ENCODE results near the gene EIF5AL1.

The EIF5AL1 gene

DNA sequence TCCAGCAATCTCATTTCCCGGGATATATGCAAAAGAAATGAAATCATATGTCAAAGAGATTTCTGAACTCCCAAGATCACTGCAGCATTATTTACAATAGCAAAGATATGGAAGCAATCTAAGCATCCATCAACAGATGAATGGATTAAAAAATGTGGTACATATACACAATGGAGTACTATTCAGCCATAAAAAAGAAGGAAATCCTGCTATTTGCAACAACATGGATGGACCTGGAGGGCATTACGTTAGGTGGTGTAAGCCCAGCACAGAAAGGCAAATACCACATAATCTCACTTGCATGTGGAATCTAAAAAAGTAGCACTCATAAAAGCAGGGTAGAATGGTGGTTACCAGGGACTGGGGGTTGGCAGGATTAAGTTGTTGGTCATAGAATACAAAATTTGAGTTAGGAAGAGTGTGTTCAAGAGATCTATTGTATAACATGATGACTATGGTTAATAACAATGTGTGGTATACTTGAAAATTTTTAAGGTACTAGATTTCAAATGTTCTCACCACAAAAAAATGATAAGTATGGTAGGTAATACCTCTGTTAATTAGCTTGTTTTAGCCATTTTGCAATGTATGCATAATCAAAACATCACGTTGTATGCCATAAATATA is 32.9 kb upstream of the EIF5AL1 start:
- H3K4me3 Mint-ChIP-seq = no peak overlapping the region
- DNase-seq = no peak
- H3K27me3 Mint-ChIP-seq = peaks cover 16% of the 10 kb centered on the region
- H3K9me3 Mint-ChIP-seq = no peaks in the 10 kb centered on the region
- H3K36me3 Mint-ChIP-seq (ENCODE audit: low read depth) = no peaks in the 10 kb centered on the region
- peaks cover 2% of the 10 kb centered on the region for H3K4me1 Mint-ChIP-seq (ENCODE audit: low read depth)
- H3K27ac Mint-ChIP-seq = no peak overlapping the region

DNA sequence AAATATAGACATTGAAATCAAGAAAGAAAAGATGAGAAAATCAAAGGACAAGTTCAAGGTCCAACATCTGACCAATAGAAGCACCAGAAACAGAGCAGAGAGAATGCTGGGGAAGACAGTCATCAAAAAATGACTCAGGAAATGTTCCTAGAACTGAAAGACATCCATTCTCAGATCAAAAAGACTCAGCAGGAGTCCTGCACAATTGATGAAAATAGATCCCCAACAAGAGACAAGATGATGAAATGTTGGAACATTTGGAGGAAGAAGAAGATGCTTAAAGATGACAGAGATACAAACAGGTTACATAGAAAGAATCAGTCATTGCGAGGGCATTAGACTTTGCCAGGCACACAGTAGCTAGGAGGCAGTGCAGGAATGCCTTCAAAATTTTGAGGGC is 30.0 kb upstream of the EIF5AL1 start:
- Mint-ChIP-seq H3K36me3 (ENCODE audit: low read depth) (no peaks in the 10 kb centered on the region), H3K4me3 (no peak overlapping the region), H3K27me3 (peaks cover 9% of the 10 kb centered on the region), H3K27ac (no peak overlapping the region), H3K4me1 (ENCODE audit: low read depth) (peaks cover 2% of the 10 kb centered on the region), H3K9me3 (no peaks in the 10 kb centered on the region)
- DNase-seq = no peak

DNA sequence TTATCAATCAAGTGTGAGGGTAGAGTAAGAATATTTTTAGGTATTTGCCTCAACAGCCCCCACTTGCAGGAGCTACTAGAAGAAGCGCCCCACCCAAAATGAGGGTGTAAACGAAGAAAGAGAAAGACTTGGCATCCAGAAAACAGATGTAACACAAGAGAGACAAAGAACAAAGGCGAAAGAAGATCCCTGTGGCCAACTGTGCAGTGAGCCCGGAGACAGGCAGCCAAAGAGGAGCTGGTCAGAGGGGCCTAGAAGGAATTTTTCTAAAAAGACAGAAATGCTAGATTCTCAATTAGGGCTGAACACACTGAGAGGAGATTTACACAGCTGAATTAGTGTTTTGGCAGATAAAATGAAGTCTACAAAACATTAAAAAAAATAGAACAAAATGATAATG is 29.6 kb upstream of the EIF5AL1 start:
- H3K27me3 Mint-ChIP-seq = peaks cover 5% of the 10 kb centered on the region
- no peak overlapping the region for H3K4me3 Mint-ChIP-seq
- DNase-seq = no peak
- H3K9me3 Mint-ChIP-seq = no peaks in the 10 kb centered on the region
- peaks cover 2% of the 10 kb centered on the region for H3K4me1 Mint-ChIP-seq (ENCODE audit: low read depth)
- H3K36me3 Mint-ChIP-seq (ENCODE audit: low read depth) = no peaks in the 10 kb centered on the region
- H3K27ac Mint-ChIP-seq = no peak overlapping the region

DNA sequence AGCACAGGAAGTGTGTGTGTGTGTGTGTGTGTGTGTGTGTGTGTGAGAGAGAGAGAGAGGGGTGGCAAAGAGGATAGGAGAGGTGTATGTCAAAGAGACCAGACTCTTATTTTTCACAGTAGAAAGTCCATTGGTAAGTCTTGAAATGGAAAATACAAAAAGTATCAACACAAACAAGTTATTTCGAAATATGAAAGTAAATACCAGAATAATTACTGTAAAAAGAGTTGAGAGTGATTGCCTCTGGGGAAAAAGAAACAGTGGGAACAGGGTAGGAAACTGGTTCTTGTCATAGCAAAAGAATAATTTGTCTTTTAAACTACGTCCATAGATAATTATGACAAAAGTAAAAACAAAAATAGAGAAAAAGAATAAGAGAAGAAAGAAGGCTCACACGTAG is 29.0 kb upstream of the EIF5AL1 start:
- DNase-seq = no peak
- Mint-ChIP-seq H3K9me3 (no peaks in the 10 kb centered on the region), H3K4me1 (ENCODE audit: low read depth) (peaks cover 2% of the 10 kb centered on the region), H3K27ac (no peak overlapping the region), H3K36me3 (ENCODE audit: low read depth) (no peaks in the 10 kb centered on the region), H3K4me3 (no peak overlapping the region), H3K27me3 (peaks cover 5% of the 10 kb centered on the region)

DNA sequence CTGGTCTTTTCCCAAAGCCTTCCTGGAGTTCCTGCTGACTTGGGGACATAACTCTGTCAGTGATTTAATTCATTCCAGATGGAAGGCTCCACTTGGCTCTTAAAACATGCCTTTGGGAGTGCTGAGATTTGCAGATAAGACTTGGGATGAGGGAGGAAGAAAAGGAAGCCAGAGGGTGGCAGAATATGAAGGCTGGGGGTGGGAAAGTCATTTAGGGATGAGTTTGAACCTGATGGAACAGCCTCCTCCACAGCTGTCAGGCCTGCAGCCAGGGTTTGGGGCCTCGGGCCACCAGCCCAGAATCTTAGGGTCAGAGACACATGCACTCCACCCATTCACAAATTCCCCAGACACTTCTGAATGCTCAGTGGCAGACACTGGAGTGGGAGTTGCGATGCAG is 28.4 kb upstream of the EIF5AL1 start:
- Mint-ChIP-seq H3K4me1 (ENCODE audit: low read depth) (peaks cover 2% of the 10 kb centered on the region), H3K27me3 (peaks cover 5% of the 10 kb centered on the region), H3K36me3 (ENCODE audit: low read depth) (no peaks in the 10 kb centered on the region), H3K27ac (no peak overlapping the region), H3K9me3 (no peaks in the 10 kb centered on the region), H3K4me3 (no peak overlapping the region)
- no peak for DNase-seq

DNA sequence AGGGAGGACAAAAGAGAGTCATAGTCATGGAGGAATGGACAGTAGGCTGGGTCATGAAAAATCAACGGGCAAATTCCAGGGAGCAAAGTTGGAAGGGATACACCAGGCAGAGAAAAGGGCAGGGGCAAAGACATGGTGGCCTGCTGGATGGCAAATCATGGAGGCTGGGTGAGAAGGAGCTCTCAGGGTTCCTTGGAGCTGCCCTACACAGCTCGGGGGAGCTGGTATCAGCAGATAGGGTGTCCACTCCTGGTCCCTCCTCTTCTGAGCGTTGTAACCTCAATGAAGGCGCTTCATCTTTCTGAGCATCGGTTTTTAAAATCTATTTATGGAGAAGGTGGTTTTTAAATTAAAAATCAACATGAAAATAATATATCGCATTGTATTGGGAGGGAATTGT is 27.9 kb upstream of the EIF5AL1 start:
- no peak overlapping the region for H3K27ac Mint-ChIP-seq

DNA sequence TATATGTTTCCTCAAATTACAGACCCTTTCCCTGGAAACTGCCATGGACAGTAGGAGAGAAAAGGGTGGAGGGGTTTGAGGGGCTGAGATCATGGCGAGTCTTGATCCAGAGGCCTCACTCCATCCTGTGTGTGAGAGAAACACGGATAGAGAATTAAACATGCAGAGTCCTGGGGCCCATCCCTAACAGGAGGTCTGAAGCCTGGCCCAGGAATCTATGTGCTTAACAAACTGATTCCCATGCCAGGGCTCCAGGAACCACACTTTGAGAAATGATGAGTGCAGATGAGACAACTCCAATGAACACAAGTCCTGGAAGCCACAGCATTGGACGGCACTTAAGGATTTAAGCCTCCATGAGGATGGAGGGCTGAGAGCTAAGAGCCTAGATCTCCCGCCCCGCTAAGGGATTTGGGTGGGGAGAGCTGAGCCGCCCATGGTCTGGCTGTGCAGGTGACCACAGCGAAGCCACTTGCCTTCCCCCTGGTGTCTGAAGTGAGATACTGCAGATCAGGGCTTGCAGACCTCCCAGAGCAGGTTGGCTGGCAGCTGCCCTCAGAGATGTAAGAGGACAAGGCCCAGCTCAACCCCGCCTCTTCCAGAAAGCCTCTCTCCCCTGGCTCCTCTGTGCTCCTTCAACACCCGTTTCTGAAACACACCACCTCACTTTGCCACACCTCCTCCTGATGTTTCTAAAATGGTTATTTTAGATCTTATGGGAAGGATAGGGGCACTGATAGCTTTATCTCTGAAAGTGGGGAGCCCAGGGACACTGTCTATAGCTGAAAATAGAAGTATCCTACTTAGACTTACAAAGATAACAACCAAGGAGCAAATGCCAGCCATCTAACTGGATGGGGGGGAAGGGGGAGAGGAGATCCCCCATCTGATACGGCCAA is 24.8 kb upstream of the EIF5AL1 start:
- Mint-ChIP-seq H3K27ac (no peak overlapping the region), H3K4me1 (ENCODE audit: low read depth) (no peaks in the 10 kb centered on the region), H3K27me3 (no peaks in the 10 kb centered on the region), H3K9me3 (no peaks in the 10 kb centered on the region), H3K4me3 (no peak overlapping the region), H3K36me3 (ENCODE audit: low read depth) (no peaks in the 10 kb centered on the region)
- DNase-seq = peak; percentile 42

More for the DNA sequence above, 27.9 kb upstream of the EIF5AL1 start:
- peaks cover under 1% of the 10 kb centered on the region for H3K27me3 Mint-ChIP-seq
- no peaks in the 10 kb centered on the region for H3K9me3 Mint-ChIP-seq
- no peaks in the 10 kb centered on the region for H3K36me3 Mint-ChIP-seq (ENCODE audit: low read depth)
- no peak overlapping the region for H3K4me3 Mint-ChIP-seq
- no peak for DNase-seq
- H3K4me1 Mint-ChIP-seq (ENCODE audit: low read depth) = peaks cover 2% of the 10 kb centered on the region

DNA sequence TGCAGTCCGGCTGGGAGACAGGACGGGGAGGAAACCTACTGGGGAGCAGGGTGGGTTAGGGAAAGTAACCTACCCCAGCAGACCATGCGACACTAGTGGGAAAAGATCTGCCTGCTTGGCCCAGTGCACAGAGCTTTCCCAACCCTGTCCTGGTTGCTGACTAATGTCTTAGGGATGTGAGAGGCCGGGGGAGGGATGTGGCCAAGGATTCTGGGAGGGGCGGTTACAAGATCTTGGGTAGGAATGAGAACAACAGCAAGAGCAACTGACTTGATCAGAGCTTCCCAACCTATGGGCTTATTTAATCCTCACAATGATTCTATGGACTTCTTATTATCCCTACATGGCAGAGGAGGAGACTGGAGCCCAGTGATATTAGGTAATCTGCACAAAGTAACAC is 24.0 kb upstream of the EIF5AL1 start:
- Mint-ChIP-seq H3K27ac (no peak overlapping the region), H3K9me3 (no peaks in the 10 kb centered on the region), H3K36me3 (ENCODE audit: low read depth) (no peaks in the 10 kb centered on the region), H3K4me3 (no peak overlapping the region), H3K4me1 (ENCODE audit: low read depth) (no peaks in the 10 kb centered on the region), H3K27me3 (no peaks in the 10 kb centered on the region)
- no peak for DNase-seq

DNA sequence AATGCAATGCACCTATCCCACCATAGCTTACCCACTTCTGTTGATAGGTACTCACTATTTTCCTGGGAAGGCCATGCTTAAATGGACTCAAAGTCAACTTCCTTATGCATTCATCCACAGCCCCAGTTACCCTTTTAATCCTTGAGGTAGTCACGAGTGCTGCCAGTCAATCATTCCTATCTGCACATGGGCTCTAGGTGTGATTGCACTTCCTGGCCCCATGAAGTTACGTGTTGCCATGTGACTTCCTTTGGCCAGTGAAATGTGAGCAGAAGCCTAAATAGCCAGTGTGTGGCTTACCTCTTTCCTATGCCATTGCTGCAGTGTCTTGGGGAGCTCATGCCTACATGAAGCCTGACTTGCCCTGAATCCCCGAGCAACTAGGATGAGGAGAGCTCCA is 23.5 kb upstream of the EIF5AL1 start:
- Mint-ChIP-seq H3K9me3 (no peaks in the 10 kb centered on the region), H3K4me3 (no peak overlapping the region), H3K27me3 (no peaks in the 10 kb centered on the region), H3K36me3 (ENCODE audit: low read depth) (no peaks in the 10 kb centered on the region), H3K4me1 (ENCODE audit: low read depth) (no peaks in the 10 kb centered on the region), H3K27ac (no peak overlapping the region)
- no peak for DNase-seq

DNA sequence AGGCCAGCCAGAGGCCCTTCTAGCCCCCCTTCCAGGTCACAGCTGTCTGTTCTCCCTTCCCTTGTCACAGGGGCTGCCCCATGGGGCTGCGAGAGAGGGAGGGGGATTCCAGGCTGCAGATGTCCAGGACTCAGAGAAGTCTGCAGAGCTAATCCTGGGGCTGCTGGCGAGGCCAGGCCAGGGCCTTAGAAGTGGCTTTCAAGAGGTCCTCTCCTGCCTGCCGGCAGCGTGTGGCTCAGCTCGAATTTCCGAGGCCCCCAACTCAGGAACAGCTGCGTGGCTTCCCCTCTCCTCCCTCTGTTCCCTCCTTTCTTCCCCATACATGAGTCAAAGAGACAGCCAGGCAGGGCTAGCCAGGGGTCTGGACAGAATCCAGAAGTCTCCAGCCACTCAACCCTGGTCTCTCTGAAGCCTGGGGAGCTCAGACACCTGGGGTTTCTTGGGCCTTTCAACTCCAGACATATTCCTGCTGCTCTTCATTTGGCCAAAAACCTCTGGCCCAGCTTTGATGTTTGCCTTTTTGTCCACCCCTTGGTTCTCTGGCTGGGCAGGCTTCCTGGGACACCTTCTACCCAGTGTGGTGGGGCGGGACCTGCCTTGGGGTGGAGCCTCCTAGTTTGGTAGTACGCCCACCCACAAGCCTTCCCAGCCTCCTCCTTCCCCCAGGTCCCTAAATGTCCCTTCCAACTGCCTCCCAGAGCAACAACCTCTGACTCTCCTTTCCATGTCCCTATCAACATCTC is 21.8 kb upstream of the EIF5AL1 start:
- H3K27ac Mint-ChIP-seq = no peak overlapping the region
- no peaks in the 10 kb centered on the region for H3K4me1 Mint-ChIP-seq (ENCODE audit: low read depth)
- no peaks in the 10 kb centered on the region for H3K36me3 Mint-ChIP-seq (ENCODE audit: low read depth)
- no peaks in the 10 kb centered on the region for H3K9me3 Mint-ChIP-seq
- DNase-seq = no peak
- no peaks in the 10 kb centered on the region for H3K27me3 Mint-ChIP-seq
- no peak overlapping the region for H3K4me3 Mint-ChIP-seq

DNA sequence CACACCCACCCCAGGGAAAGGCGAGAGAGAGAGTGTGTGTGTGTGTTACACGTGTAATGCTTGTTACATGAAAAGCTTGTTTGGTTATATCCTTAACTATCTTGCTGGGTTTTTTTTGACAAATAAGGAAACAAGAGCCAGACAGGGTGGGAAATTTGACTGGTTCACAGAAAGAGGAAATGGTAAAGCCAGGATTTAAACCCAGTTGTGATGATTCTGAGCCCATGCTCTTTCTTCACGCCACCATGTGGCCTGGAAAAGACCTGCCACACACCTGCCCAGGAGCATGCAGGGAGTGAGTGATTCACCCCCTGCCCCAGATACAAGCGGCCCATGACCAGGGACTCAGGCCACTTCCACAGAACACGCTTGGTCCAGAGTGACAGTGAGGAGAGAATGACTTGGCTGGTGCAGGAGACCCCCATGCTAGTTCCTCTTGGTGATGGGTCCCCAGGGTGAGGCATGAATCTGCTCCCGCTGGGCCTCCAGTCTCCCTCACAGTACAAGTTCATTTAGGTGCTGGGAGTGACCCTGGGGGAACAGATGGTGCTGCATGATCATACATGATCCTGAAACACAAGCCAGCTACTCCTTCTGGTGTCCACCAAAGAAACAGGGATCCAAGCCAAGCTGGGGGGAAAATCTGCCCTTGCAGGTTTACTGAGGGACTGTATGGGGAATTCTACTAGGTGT is 21.0 kb upstream of the EIF5AL1 start:
- no peaks in the 10 kb centered on the region for H3K4me1 Mint-ChIP-seq (ENCODE audit: low read depth)

DNA sequence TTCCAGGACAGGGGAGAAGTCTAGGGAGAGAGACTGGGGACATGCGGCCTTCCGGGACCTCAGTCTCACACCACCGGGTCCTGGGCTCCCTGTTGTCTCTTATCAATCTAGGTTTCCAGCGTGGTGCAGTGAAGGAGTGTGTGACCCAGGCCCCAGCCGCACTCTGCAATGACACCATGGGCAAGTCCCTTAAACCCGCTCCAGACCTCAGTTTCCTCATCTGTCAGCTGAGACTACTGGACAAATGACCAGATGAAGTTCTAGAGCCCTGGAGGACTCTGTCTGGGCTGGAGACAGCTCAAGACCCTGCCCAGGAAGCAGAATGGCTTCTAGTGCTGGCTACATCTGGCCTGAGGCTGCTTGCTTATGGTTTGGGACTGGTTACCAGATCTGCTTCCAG is 20.1 kb upstream of the EIF5AL1 start:
- H3K27ac Mint-ChIP-seq = no peak overlapping the region
- peaks cover 4% of the 10 kb centered on the region for H3K27me3 Mint-ChIP-seq
- H3K9me3 Mint-ChIP-seq = no peaks in the 10 kb centered on the region
- H3K4me3 Mint-ChIP-seq = no peak overlapping the region
- no peak for DNase-seq
- H3K4me1 Mint-ChIP-seq (ENCODE audit: low read depth) = no peaks in the 10 kb centered on the region
- no peaks in the 10 kb centered on the region for H3K36me3 Mint-ChIP-seq (ENCODE audit: low read depth)

More for the DNA sequence above, 21.0 kb upstream of the EIF5AL1 start:
- H3K27ac Mint-ChIP-seq = no peak overlapping the region
- DNase-seq = no peak
- no peaks in the 10 kb centered on the region for H3K36me3 Mint-ChIP-seq (ENCODE audit: low read depth)
- no peaks in the 10 kb centered on the region for H3K9me3 Mint-ChIP-seq
- no peaks in the 10 kb centered on the region for H3K27me3 Mint-ChIP-seq
- H3K4me3 Mint-ChIP-seq = no peak overlapping the region

DNA sequence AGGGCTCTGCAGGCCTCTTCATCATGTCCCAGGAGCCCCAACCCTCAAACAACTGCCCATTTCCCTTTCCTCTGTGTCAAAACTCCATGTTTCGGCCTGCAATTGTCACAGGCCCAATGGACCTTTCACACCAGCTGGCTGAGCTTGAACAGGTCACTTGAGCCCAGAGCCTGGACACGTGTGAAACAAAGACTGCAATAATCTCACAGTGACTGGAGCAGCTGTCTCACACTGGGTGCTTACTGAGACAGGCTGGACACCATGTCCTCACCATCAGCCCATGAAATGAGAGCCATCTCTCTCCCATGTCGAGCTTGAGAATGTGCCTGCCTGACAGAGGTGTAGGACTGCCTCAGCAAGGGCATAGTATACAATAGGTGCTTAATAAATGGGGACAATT is 19.5 kb upstream of the EIF5AL1 start:
- H3K4me1 Mint-ChIP-seq (ENCODE audit: low read depth) = no peaks in the 10 kb centered on the region
- H3K27me3 Mint-ChIP-seq = peaks cover 5% of the 10 kb centered on the region
- no peaks in the 10 kb centered on the region for H3K9me3 Mint-ChIP-seq
- no peak overlapping the region for H3K4me3 Mint-ChIP-seq
- no peaks in the 10 kb centered on the region for H3K36me3 Mint-ChIP-seq (ENCODE audit: low read depth)
- H3K27ac Mint-ChIP-seq = no peak overlapping the region
- DNase-seq = no peak

DNA sequence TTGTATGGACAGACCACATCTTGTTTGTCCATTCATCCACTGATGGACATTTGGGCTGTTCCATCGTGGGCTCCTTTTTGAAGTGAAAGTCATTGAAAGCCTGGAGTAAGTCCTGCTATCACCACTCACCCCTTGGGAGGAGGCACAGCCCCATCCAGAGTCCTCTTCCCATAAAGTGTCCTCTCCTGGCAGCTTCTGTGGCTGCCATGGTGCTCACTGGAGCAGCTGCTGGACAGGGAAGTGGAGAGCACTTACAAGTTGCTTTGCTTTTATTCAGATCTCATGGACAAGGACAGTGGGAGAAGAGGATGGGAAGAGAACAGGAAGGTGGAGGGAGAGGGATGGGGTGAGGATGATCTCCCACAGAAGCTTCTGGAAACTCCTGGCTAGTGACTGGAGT is 18.5 kb upstream of the EIF5AL1 start:
- Mint-ChIP-seq H3K4me3 (no peak overlapping the region), H3K27me3 (peaks cover 13% of the 10 kb centered on the region), H3K9me3 (no peaks in the 10 kb centered on the region), H3K36me3 (ENCODE audit: low read depth) (no peaks in the 10 kb centered on the region), H3K4me1 (ENCODE audit: low read depth) (no peaks in the 10 kb centered on the region), H3K27ac (no peak overlapping the region)
- DNase-seq = no peak

Measured in activated T-cell treated with anti-CD3 and anti-CD28 coated beads, Interleukin-2, amount 50 U/mL, for 24 hours (primary cell).